Measurements from ENCODE around the gene SMLR1. TPM values are rescaled to one million over a fixed set of nuclear protein-coding genes. Genes with fewer than 3 reads are reported as not detected.

Gene SMLR1
- total and polyA plus RNA-seq, 2 donors (not counting 3 experiments of a cell fraction or from before 2014, with no cell fraction given), result not detected

DNA sequence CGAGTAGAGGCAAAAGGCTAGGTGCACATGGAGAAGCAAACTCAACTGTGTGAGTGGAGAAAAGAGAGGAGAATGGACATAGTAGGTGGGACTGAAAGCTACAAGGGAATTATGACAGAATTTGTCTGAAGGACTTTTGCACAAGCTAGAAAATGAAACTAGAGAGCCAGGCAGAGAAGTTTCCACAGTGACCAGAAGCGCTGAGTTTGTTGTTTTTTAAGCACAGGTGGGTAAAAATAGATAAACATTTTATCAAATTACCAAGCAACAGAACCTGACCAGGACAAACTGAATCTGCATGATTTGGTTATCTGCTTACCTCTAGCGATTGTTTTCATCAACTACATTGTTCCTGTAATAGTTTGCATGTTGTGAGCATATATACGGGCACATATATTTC lies 38.6 kb downstream of the SMLR1 start:
- no peaks in the 10 kb centered on the region for H3K79me2 ChIP-seq (ENCODE audit: control insufficient read depth, insufficient read depth, low read length)
- no peaks in the 10 kb centered on the region for H3K4me1 ChIP-seq (ENCODE audit: control insufficient read depth, extremely low read depth, insufficient read depth, low read length)
- no peak overlapping the region for H3K4me2 ChIP-seq (ENCODE audit: insufficient read depth, low read length)
- CTCF ChIA-PET, result no interaction called here
- no peak overlapping the region for H3K27ac ChIP-seq (ENCODE audit: insufficient read depth, low read depth, low read length)
- H4K20me1 ChIP-seq (replicated peaks; ENCODE audit: control insufficient read depth, extremely low read depth, insufficient read depth, low read length), result no peaks in the 10 kb centered on the region
- POLR2A ChIA-PET, result no interaction called here
- no peak for DNase-seq (ENCODE audit: low read depth, low spot score)
- no peak overlapping the region for H3K9ac ChIP-seq (replicated peaks; ENCODE audit: extremely low read depth, insufficient read depth, low read length)
- H3K9me3 ChIP-seq (replicated peaks; ENCODE audit: control insufficient read depth, insufficient read depth, low read length), result no peaks in the 10 kb centered on the region
- no peaks in the 10 kb centered on the region for H3K9me1 ChIP-seq (replicated peaks; ENCODE audit: control insufficient read depth, extremely low read depth, insufficient read depth, low read length)
- dilution Hi-C loops (cut with MboI; ENCODE audit: extremely low pct_ligation_motif_present, low sequenced_read_pairs) (no loop called here), intact Hi-C loops (cut with micrococcal nuclease) (no loop called here)
- no TSS peak for BruUV-seq (replicated peaks)
- no peak overlapping the region for H3K4me3 ChIP-seq (replicated peaks in 1 of 3; ENCODE audit: insufficient read depth in 1 of 3, low read depth in 1 of 3, low read length in 3 of 3)
- no peak for FAIRE-seq
- H3K27me3 ChIP-seq (ENCODE audit: control insufficient read depth in 2 of 2, insufficient read depth in 2 of 2, low read length in 2 of 2), result no peaks in the 10 kb centered on the region
- peaks cover 0 to 3% of the 10 kb centered on the region in 2 experiments for H3K36me3 ChIP-seq (ENCODE audit: control insufficient read depth in 2 of 2, extremely low read depth in 1 of 2, insufficient read depth in 2 of 2, low read length in 2 of 2)
- TF ChIP-seq, protein P1, sequence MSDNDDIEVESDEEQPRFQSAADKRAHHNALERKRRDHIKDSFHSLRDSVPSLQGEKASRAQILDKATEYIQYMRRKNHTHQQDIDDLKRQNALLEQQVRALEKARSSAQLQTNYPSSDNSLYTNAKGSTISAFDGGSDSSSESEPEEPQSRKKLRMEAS (IDR thresholded peaks at IDR 0.05; ENCODE audit: insufficient read depth, insufficient read length), result no peak
- TF ChIP-seq JUN (IDR thresholded peaks at IDR 0.05; ENCODE audit: borderline replicate concordance, insufficient read depth, insufficient read length, low read depth), result no peak
- no peak for TF ChIP-seq MYC (IDR thresholded peaks at IDR 0.05; ENCODE audit: low read depth, low read length)
- TF ChIP-seq POLR2AphosphoS5 (IDR thresholded peaks at IDR 0.05; ENCODE audit: insufficient read depth, low read depth, low read length), result no peak
- no peak for TF ChIP-seq GATA2 (IDR thresholded peaks at IDR 0.05; ENCODE audit: insufficient read depth, insufficient read length, low read depth, low read length)
- TF ChIP-seq, protein P2, sequence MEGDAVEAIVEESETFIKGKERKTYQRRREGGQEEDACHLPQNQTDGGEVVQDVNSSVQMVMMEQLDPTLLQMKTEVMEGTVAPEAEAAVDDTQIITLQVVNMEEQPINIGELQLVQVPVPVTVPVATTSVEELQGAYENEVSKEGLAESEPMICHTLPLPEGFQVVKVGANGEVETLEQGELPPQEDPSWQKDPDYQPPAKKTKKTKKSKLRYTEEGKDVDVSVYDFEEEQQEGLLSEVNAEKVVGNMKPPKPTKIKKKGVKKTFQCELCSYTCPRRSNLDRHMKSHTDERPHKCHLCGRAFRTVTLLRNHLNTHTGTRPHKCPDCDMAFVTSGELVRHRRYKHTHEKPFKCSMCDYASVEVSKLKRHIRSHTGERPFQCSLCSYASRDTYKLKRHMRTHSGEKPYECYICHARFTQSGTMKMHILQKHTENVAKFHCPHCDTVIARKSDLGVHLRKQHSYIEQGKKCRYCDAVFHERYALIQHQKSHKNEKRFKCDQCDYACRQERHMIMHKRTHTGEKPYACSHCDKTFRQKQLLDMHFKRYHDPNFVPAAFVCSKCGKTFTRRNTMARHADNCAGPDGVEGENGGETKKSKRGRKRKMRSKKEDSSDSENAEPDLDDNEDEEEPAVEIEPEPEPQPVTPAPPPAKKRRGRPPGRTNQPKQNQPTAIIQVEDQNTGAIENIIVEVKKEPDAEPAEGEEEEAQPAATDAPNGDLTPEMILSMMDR (IDR thresholded peaks at IDR 0.05; ENCODE audit: extremely low read depth in 1 of 2, insufficient read depth in 1 of 2, low read depth in 1 of 2, low read length in 2 of 2), result no peak
- no peak for TF ChIP-seq EZH2 (IDR thresholded peaks at IDR 0.05; ENCODE audit: borderline replicate concordance, low read depth, low read length, severe bottlenecking)
- TF ChIP-seq POLR2A (IDR thresholded peaks at IDR 0.05; ENCODE audit: low read depth, low read length), result no peak
- TF ChIP-seq FOS (IDR thresholded peaks at IDR 0.05; ENCODE audit: borderline replicate concordance, insufficient read depth, low read length), result no peak
- no peak overlapping the region for H2AFZ ChIP-seq (ENCODE audit: low read depth, low read length)
